Panc1 (cell line): ENCODE measurements around the gene PML.

Experiments used
- CTCF ChIP-seq: fragments of 450-650 bp; IDR thresholded peaks from 2 replicates; pipeline ENCODE4 v1.5.1; 2017; ENCODE audit warnings: mild to moderate bottlenecking
- POLR2AphosphoS5 ChIP-seq: IDR thresholded peaks from 2 replicates; pipeline ENCODE4 v1.6.1; 2012; ENCODE audit warnings: mild to moderate bottlenecking, low read depth, low read length, moderate library complexity
- REST ChIP-seq, 2 experiments: IDR thresholded peaks; 2 replicates each; pipeline ENCODE4 v1.6.1; 2011 to 2012; ENCODE audit warnings: low read depth in 2 of 2, control low read depth in 1 of 2, low read length in 1 of 2, mild to moderate bottlenecking in 1 of 2, moderate library complexity in 1 of 2; ENCODE audit not compliant: insufficient read depth in 1 of 2
- SIN3A ChIP-seq: IDR thresholded peaks from 2 replicates; pipeline ENCODE4 v1.6.1; 2012; ENCODE audit warnings: low read depth, mild to moderate bottlenecking, low read length, moderate library complexity, borderline replicate concordance; ENCODE audit not compliant: insufficient read depth
- TCF7L2 ChIP-seq: IDR thresholded peaks from 2 replicates; pipeline ENCODE4 v1.6.1; 2011; ENCODE audit warnings: mild to moderate bottlenecking, low read depth, low read length, inconsistent platforms

- TF ChIP-seq POLR2AphosphoS5 (no peak), TCF7L2 (no peak), CTCF (peak; percentile 98), SIN3A (no peak), REST (IDR thresholded peaks at IDR 0.05; ENCODE audit: insufficient read depth in 1 of 2, low read depth in 2 of 2, low read length in 1 of 2) (no peak)
Measured at GRCh38 chr15:73964736-73965093, 29.8 kb upstream of the PML start.
